MM.1S (cell line): ENCODE measurements around the gene COPZ2.

ENCODE experiments used
- CTCF ChIP-seq: fragments of 300-600 bp; sonication (generic); IDR thresholded peaks from 2 replicates; pipeline ENCODE4 v1.5.1; 2016; ENCODE audit warnings: antibody characterized with exemption, low read length, mixed read lengths
- EZH2 ChIP-seq: fragments of 300-600 bp; sonication (generic); optimal IDR thresholded peaks from 2 replicates; pipeline ENCODE3; 2017; ENCODE audit warnings: low read depth, mild to moderate bottlenecking, antibody characterized with exemption, low read length, mixed read lengths
- EZH2phosphoT487 ChIP-seq: fragments of 300-600 bp; sonication (generic); IDR thresholded peaks from 2 replicates; pipeline ENCODE4 v1.6.1; 2018; ENCODE audit warnings: antibody characterized with exemption, low read length

GRCh38 chr17:48066192-48066591, 28.6 kb upstream of the COPZ2 start:
- TF ChIP-seq CTCF = no peak
- TF ChIP-seq EZH2phosphoT487 = no peak
- TF ChIP-seq EZH2 = no peak
